GM19452 (cell line): ENCODE measurements around the gene MEPCE.

Experiments used
- ATAC-seq: cut with Tn5 transposase; IDR thresholded peaks from one replicate; pipeline ENCODE4 v1.9.1; 2021; ENCODE audit not compliant: unreplicated experiment

Gene MEPCE

DNA sequence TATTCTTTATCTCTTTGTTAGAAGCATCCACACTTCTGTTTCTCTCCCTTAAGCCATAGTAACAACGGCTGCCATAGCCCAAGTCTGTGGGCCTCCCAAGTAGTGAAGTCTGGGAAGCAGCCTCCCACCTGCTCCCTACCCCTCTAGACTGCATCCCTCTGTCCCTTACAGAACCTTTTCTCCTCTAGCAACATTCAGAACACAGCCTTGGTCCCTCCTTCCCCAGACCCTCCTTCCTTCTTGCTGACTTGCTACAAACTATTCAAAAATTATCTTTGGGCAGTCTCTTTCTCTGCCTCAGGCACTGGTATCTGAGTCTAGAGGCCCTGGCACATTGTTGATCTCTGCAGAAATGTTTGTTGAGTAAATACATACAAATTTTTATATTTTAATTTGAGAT, 51.8 kb downstream of the MEPCE start:
- ATAC-seq, result no peak

DNA sequence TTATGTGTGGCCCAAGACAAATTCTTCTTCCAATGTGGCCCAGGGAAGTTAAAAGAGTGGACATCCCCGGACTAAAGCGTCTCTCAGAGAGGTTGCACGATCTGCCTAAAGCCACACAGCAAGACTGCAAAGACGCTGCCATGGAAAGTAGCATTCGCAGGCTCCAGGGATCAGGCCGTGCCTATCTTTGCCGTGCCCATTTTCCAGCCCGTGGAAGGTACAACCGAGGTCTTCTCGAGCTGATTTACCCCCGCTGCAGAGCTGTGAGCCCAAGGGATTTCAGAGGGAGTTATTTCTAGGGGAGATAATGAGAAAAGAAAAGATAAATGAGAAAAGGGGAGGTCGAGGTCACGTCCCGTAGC, 53.1 kb downstream of the MEPCE start:
- no peak for ATAC-seq

DNA sequence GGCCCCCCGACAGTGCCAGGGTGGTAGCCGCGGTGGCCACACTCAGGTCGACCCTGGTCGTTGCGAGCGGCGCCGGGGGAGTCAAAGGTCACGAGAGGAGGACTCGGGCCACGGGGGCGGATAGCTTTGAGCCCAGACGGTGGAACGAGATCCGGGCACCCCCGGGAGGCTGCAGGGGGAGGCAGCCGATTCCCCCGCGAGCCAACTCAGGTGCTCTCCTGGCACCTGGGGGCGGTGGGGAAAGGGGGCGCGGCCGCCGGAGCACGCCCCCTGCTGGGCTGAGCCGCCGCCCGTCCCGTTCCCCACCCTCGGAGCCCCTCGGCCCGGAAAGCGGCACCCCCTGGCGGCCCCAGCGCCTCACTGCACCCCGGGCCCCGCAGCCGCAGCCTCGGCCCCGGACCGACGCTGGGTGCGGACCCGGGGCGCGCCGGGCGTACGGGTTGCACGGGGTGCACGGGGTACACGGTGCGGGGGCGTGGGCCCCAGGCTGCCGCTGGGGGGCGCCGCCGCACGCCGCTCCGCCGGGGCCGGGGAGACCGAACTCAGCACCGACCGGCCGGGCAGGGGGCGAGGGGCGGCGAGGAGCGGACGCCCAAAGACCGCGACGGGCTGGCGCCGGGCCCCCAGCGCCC, 53.6 kb downstream of the MEPCE start:
- peak; percentile 52 for ATAC-seq
